HepG2 (cell line): ENCODE data around the gene LDLRAD4.

Source experiments
- POLR2A ChIP-seq, 2 experiments: IDR thresholded peaks; 2 replicates each; pipeline ENCODE4 v1.6.1; 2011; ENCODE audit warnings: low read depth in 2 of 2, low read length in 2 of 2, mild to moderate bottlenecking in 1 of 2, moderate library complexity in 1 of 2; ENCODE audit not compliant: insufficient read depth in 1 of 2
- RAD21 ChIP-seq: fragments of 450-650 bp; formaldehyde crosslinking; IDR thresholded peaks from 2 replicates; pipeline ENCODE4 v1.5.0; 2020; ENCODE audit warnings: mild to moderate bottlenecking
- ZZZ3 ChIP-seq: sonication (generic); formaldehyde crosslinking; IDR thresholded peaks from 2 replicates; pipeline ENCODE4 v1.4.0; 2020; ENCODE audit warnings: missing genetic modification reagents, mild to moderate bottlenecking, borderline replicate concordance
- TF ChIP-seq, protein P1 (sequence below): sonication (generic); formaldehyde crosslinking; IDR thresholded peaks from 2 replicates; pipeline ENCODE4 v1.4.0; 2020; ENCODE audit warnings: missing genetic modification reagents; ENCODE audit errors: not compliant biosample characterization

DNA sequence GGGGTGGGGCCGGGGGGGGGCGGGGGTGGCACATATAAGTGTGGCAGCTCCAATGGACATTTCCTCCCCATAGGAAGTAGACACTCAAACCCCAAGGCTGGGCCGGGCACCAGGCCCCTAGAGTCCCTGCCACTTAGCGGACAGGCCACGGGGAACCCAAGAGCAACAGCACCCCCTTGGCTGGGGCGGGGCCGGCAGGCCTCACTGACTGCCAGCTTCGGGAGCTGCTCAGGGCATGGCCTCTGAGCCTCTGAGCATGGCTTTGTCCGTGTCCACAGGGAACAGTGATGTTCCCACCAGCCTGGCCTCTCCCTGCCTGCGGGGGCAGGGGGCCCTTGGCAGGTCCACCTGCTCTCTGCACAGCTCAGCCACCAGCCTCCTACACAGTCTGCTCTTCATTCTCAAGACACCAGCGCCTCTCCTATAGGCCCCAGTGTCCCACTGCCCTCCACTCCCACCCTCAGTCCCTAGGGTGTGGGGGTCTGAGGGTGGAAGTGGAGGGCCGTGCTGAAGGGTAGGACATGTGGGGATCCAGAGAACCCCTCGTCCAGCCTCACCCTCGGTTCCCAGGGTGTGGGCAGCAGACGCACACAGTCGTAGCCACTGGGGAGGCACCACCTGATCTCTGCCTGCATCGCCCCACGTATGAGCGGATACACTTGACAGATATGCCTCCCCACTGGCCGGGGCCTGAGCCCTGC is 401.1 kb downstream of the LDLRAD4 start:
- TF ChIP-seq POLR2A (IDR thresholded peaks at IDR 0.05; ENCODE audit: insufficient read depth in 1 of 2, low read depth in 2 of 2, low read length in 2 of 2), result no peak
- TF ChIP-seq, protein P1, sequence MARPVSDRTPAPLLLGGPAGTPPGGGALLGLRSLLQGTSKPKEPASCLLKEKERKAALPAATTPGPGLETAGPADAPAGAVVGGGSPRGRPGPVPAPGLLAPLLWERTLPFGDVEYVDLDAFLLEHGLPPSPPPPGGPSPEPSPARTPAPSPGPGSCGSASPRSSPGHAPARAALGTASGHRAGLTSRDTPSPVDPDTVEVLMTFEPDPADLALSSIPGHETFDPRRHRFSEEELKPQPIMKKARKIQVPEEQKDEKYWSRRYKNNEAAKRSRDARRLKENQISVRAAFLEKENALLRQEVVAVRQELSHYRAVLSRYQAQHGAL (CRISPR knock-in tag), result no peak
- TF ChIP-seq ZZZ3 (CRISPR knock-in tag), result no peak
- TF ChIP-seq RAD21 (CRISPR knock-in tag), result no peak
